ENCODE results near the gene SCNN1A. TPM values are rescaled to one million over a fixed set of nuclear protein-coding genes. Genes with fewer than 3 reads are reported as not detected.
A peak's percentile ranks its signal among the peaks of the same experiment; 100 is the strongest.

The SCNN1A gene
- total RNA-seq, 1 experiment from 2014 or later: 118 TPM

- no peak for ATAC-seq
- Histone ChIP-seq H3K9me2 (ENCODE audit: insufficient read depth) (no peaks in the 10 kb centered on the region), H2AFZ (ENCODE audit: low read depth, low read length, poor library complexity, severe bottlenecking) (no peak overlapping the region), H3K27me3 (ENCODE audit: insufficient read depth, low read length) (no peaks in the 10 kb centered on the region), H3K27ac (ENCODE audit: low read depth, low read length) (peak overlapping the region; percentile 11; the same call in 1 of the 2 replicates), H3K4me2 (ENCODE audit: low read length) (no peak overlapping the region), H3K4me3 (replicated peaks in 1 of 2; ENCODE audit: low read depth in 1 of 2, low read length in 2 of 2) (no peak overlapping the region), H3K9ac (ENCODE audit: low read length) (no peak overlapping the region; the same call in 1 of the 2 replicates), H3K36me3 (ENCODE audit: control insufficient read depth in 1 of 2, insufficient read depth in 2 of 2, low read length in 2 of 2) (peaks cover 40 to 61% of the 10 kb centered on the region in 2 experiments), H3K4me1 (ENCODE audit: control insufficient read depth in 1 of 2, insufficient read depth in 2 of 2, low read length in 2 of 2) (peaks cover 30 to 52% of the 10 kb centered on the region in 2 experiments), H3K9me3 (ENCODE audit: control insufficient read depth in 1 of 2, insufficient read depth in 1 of 2, low read depth in 1 of 2, low read length in 2 of 2) (no peaks in the 10 kb centered on the region), H4K20me1 (ENCODE audit: insufficient read depth) (no peaks in the 10 kb centered on the region), H3K79me2 (ENCODE audit: insufficient read depth, low read length) (peaks cover 61% of the 10 kb centered on the region)
- TF ChIP-seq FOSL1 (IDR thresholded peaks at IDR 0.05; ENCODE audit: low read depth): no peak
- no peak for TF ChIP-seq CTCF (IDR thresholded peaks at IDR 0.05 in 2 of 3, conservative IDR thresholded peaks at IDR 0.05 in 1 of 3; ENCODE audit: borderline replicate concordance in 1 of 3, insufficient read depth in 1 of 3, low read depth in 2 of 3, low read length in 2 of 3)
- TF ChIP-seq CEBPB (IDR thresholded peaks at IDR 0.05; ENCODE audit: low read depth): no peak
- TF ChIP-seq MAX (IDR thresholded peaks at IDR 0.05): no peak
- no peak for TF ChIP-seq EZH2phosphoT487 (IDR thresholded peaks at IDR 0.05; ENCODE audit: borderline replicate concordance)
- TF ChIP-seq JUND (IDR thresholded peaks at IDR 0.05): no peak
- TF ChIP-seq ELF1 (IDR thresholded peaks at IDR 0.05; ENCODE audit: borderline replicate concordance, low read depth): no peak
- TF ChIP-seq SRF (IDR thresholded peaks at IDR 0.05; ENCODE audit: low read depth): no peak
- DNase-seq (ENCODE audit: low read depth, low spot score): no peak
- ChIA-PET POLR2A (no interaction called here), RAD21 (ENCODE audit: low non-redundant PET in 1 of 2, low total read pairs in 2 of 2, uncharacterized antibody in 2 of 2, unreplicated experiment in 2 of 2) (no interaction called here), CTCF (interaction anchor here (0.8 kb wide), 1 partner anchor 11 kb away, joined by 4 read pairs; no protein-coding TSS in a partner anchor)
- intact Hi-C loops (cut with micrococcal nuclease): loop anchor here (10.0 kb wide), 1 partner anchor 202 kb away; the partner anchor contains the start of gene GAPDH
- no TSS peak for BruUV-seq (replicated peaks)
Observed at GRCh38 chr12:6333029-6333428, 42.3 kb downstream of the SCNN1A start.

GRCh38 chr12:6332459-6332858 lies 42.9 kb downstream of the SCNN1A start:
- no peak for DNase-seq (ENCODE audit: low read depth, low spot score)
- no peak for ATAC-seq
- POLR2A ChIA-PET: no interaction called here
- Histone ChIP-seq H3K9ac (ENCODE audit: low read length) (no peak overlapping the region), H3K36me3 (ENCODE audit: control insufficient read depth in 1 of 2, insufficient read depth in 2 of 2, low read length in 2 of 2) (peaks cover 42 to 61% of the 10 kb centered on the region in 2 experiments), H3K4me1 (ENCODE audit: control insufficient read depth in 1 of 2, insufficient read depth in 2 of 2, low read length in 2 of 2) (peaks cover 25 to 47% of the 10 kb centered on the region in 2 experiments), H2AFZ (ENCODE audit: low read depth, low read length, poor library complexity, severe bottlenecking) (no peak overlapping the region), H3K27ac (ENCODE audit: low read depth, low read length) (no peak overlapping the region), H4K20me1 (ENCODE audit: insufficient read depth) (no peaks in the 10 kb centered on the region), H3K4me2 (ENCODE audit: low read length) (no peak overlapping the region), H3K4me3 (replicated peaks in 1 of 2; ENCODE audit: low read depth in 1 of 2, low read length in 2 of 2) (no peak overlapping the region), H3K9me3 (ENCODE audit: control insufficient read depth in 1 of 2, insufficient read depth in 1 of 2, low read depth in 1 of 2, low read length in 2 of 2) (no peaks in the 10 kb centered on the region), H3K79me2 (ENCODE audit: insufficient read depth, low read length) (peaks cover 55% of the 10 kb centered on the region), H3K9me2 (ENCODE audit: insufficient read depth) (no peaks in the 10 kb centered on the region), H3K27me3 (ENCODE audit: insufficient read depth, low read length) (no peaks in the 10 kb centered on the region)
- CTCF ChIA-PET: interaction anchor here (0.8 kb wide), 1 partner anchor 11 kb away, joined by 4 read pairs; no protein-coding TSS in a partner anchor
- no TSS peak for BruUV-seq (replicated peaks)
- RAD21 ChIA-PET (ENCODE audit: low non-redundant PET in 1 of 2, low total read pairs in 2 of 2, uncharacterized antibody in 2 of 2, unreplicated experiment in 2 of 2): no interaction called here
- intact Hi-C loops (cut with micrococcal nuclease): loop anchor here (10.0 kb wide), 1 partner anchor 202 kb away; the partner anchor contains the start of gene GAPDH
- TF ChIP-seq SRF (IDR thresholded peaks at IDR 0.05; ENCODE audit: low read depth): no peak
- no peak for TF ChIP-seq ZFX (IDR thresholded peaks at IDR 0.05)
- no peak for TF ChIP-seq EZH2phosphoT487 (IDR thresholded peaks at IDR 0.05; ENCODE audit: borderline replicate concordance)
- no peak for TF ChIP-seq ATF3 (IDR thresholded peaks at IDR 0.05)
- no peak for TF ChIP-seq REST (IDR thresholded peaks at IDR 0.05; ENCODE audit: low read depth)
- TF ChIP-seq POLR2AphosphoS5 (IDR thresholded peaks at IDR 0.05; ENCODE audit: low read depth, low read length): no peak
- no peak for TF ChIP-seq EGR1 (IDR thresholded peaks at IDR 0.05; ENCODE audit: low read depth)
- TF ChIP-seq SIN3A (IDR thresholded peaks at IDR 0.05; ENCODE audit: low read depth): no peak
